HepG2 (cell line): Measurements from ENCODE around the gene IPP. TPM values are rescaled to one million over a fixed set of nuclear protein-coding genes. Genes with fewer than 3 reads are reported as not detected.

Experiments used
- CHCHD3 ChIP-seq: sonication (generic); formaldehyde crosslinking; IDR thresholded peaks from 2 replicates; pipeline ENCODE4 v1.8.0; 2022; ENCODE audit warnings: mild to moderate bottlenecking, missing genetic modification reagents, moderate library complexity
- ELF1 ChIP-seq: sonication (generic); formaldehyde crosslinking; IDR thresholded peaks from 2 replicates; pipeline ENCODE4 v1.4.0; 2020; ENCODE audit warnings: missing genetic modification reagents
- MBNL3 ChIP-seq: fragments of 250-450 bp; sonication (Bioruptor Pico); conservative IDR thresholded peaks from 2 replicates; pipeline ENCODE4 v1.8.0; 2022; ENCODE audit warnings: mild to moderate bottlenecking, inconsistent platforms
- NONO ChIP-seq, 2 experiments: fragments of 450-650 bp in 1 of 2; sonication (generic) in 1 of 2; formaldehyde crosslinking in 1 of 2; IDR thresholded peaks in 1 of 2; conservative IDR thresholded peaks in 1 of 2; 2 replicates each; pipeline versions ENCODE4 v1.6.1 to v1.8.0; 2017 to 2022; ENCODE audit warnings: mild to moderate bottlenecking in 1 of 2, missing genetic modification reagents in 1 of 2, moderate library complexity in 1 of 2
- SCMH1 ChIP-seq: sonication (generic); formaldehyde crosslinking; IDR thresholded peaks from 2 replicates; pipeline ENCODE4 v1.9.0; 2021; ENCODE audit warnings: missing genetic modification reagents, mild to moderate bottlenecking, borderline replicate concordance
- TEAD3 ChIP-seq: optimal IDR thresholded peaks from 2 replicates; pipeline ENCODE3; 2016; ENCODE audit warnings: borderline replicate concordance
- U2AF1 ChIP-seq: fragments of 200-400 bp; formaldehyde crosslinking; optimal IDR thresholded peaks from 2 replicates; pipeline ENCODE3; 2017; ENCODE audit warnings: mild to moderate bottlenecking, low read depth, low read length
- ZBTB25 ChIP-seq: IDR thresholded peaks from 2 replicates; pipeline ENCODE4 v1.6.1; 2018; ENCODE audit warnings: missing genetic modification reagents
- ZBTB37 ChIP-seq: sonication (generic); formaldehyde crosslinking; IDR thresholded peaks from 2 replicates; pipeline ENCODE4 v1.4.0; 2020; ENCODE audit warnings: mild to moderate bottlenecking, missing genetic modification reagents
- ZNF136 ChIP-seq: sonication (generic); formaldehyde crosslinking; IDR thresholded peaks from 2 replicates; pipeline ENCODE4 v1.8.1; 2022; ENCODE audit warnings: low read depth, mild to moderate bottlenecking, moderate library complexity, missing genetic modification reagents
- ZNF274 ChIP-seq: sonication (generic); formaldehyde crosslinking; IDR thresholded peaks from 2 replicates; pipeline ENCODE4 v1.5.1; 2020; ENCODE audit warnings: mild to moderate bottlenecking, missing genetic modification reagents
- ZNF280D ChIP-seq: sonication (generic); formaldehyde crosslinking; IDR thresholded peaks from 2 replicates; pipeline ENCODE4 v1.5.1; 2020; ENCODE audit warnings: mild to moderate bottlenecking, missing genetic modification reagents
- ZNF33A ChIP-seq: sonication (generic); formaldehyde crosslinking; IDR thresholded peaks from 2 replicates; pipeline ENCODE4 v1.5.1; 2020; ENCODE audit warnings: missing genetic modification reagents, mild to moderate bottlenecking, moderate library complexity, borderline replicate concordance
- ZSCAN25 ChIP-seq: sonication (generic); formaldehyde crosslinking; IDR thresholded peaks from 2 replicates; pipeline ENCODE4 v1.8.0; 2022; ENCODE audit warnings: mild to moderate bottlenecking, missing genetic modification reagents
- polyA plus RNA-seq, 8 experiments: library from polyadenylated mRNA; depleted of rRNA in 3 of 8; stranded (reverse) in 7 of 8; unstranded in 1 of 8; fragments of >200 nt; fragmentation: Illumina TruSeq in 4 of 8; extraction: Trizol in 4 of 8; gene quantifications; 2 replicates each; pipeline versions ENCODE4 v1.2.1 to v1.2.3, GENCODE V29; 2011 to 2016; ENCODE audit warnings: low read depth in 4 of 8, missing spikeins in 1 of 8, mixed read lengths in 1 of 8; ENCODE audit not compliant: insufficient read depth in 1 of 8
- total RNA-seq, 5 experiments: library from RNA; depleted of rRNA; stranded (reverse); fragments of >200 nt; fragmentation: Illumina TruSeq; extraction: Trizol; gene quantifications; 2 replicates each; pipeline ENCODE4 v1.2.3, GENCODE V29; 2016; ENCODE audit warnings: low read depth in 1 of 5
- TF ChIP-seq, protein P1 (sequence below): sonication (generic); formaldehyde crosslinking; IDR thresholded peaks from 2 replicates; pipeline ENCODE4 v1.8.0; 2022; ENCODE audit warnings: mild to moderate bottlenecking, missing genetic modification reagents, borderline replicate concordance
- TF ChIP-seq, protein P2 (sequence below): sonication (generic); formaldehyde crosslinking; IDR thresholded peaks from 2 replicates; pipeline ENCODE4 v1.4.0; 2020; ENCODE audit warnings: missing genetic modification reagents

Gene IPP
- total and polyA plus RNA-seq, 2 of the 13 experiments (the other 11 are each of a cell fraction or from before 2014, with no cell fraction given): 3.0 to 9.7 TPM

GRCh38 chr1:45750298-45751038 lies at the start of gene IPP (continued):
- TF ChIP-seq TEAD3 (CRISPR knock-in tag): peak; percentile 72
- TF ChIP-seq, protein P1, sequence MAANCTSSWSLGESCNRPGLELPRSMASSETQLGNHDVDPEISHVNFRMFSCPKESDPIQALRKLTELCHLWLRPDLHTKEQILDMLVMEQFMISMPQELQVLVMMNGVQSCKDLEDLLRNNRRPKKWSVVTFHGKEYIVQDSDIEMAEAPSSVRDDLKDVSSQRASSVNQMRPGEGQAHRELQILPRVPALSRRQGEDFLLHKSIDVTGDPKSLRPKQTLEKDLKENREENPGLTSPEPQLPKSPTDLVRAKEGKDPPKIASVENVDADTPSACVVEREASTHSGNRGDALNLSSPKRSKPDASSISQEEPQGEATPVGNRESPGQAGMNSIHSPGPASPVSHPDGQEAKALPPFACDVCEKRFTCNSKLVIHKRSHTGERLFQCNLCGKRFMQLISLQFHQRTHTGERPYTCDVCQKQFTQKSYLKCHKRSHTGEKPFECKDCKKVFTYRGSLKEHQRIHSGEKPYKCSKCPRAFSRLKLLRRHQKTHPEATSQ (CRISPR knock-in tag): peak; percentile 78
- no peak; the same call in 1 of the 2 replicates for TF ChIP-seq ZNF136 (CRISPR knock-in tag)
- TF ChIP-seq ZNF33A (CRISPR knock-in tag): no peak
- TF ChIP-seq ZBTB37: no peak; the same call in 1 of the 2 replicates
- 0 out of 2 replicates have a peak, but pooled peaks have one; percentile 52 for TF ChIP-seq CHCHD3 (CRISPR knock-in tag)
- TF ChIP-seq, protein P2, sequence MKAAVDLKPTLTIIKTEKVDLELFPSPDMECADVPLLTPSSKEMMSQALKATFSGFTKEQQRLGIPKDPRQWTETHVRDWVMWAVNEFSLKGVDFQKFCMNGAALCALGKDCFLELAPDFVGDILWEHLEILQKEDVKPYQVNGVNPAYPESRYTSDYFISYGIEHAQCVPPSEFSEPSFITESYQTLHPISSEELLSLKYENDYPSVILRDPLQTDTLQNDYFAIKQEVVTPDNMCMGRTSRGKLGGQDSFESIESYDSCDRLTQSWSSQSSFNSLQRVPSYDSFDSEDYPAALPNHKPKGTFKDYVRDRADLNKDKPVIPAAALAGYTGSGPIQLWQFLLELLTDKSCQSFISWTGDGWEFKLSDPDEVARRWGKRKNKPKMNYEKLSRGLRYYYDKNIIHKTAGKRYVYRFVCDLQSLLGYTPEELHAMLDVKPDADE (CRISPR knock-in tag): no peak
- TF ChIP-seq ELF1 (CRISPR knock-in tag): peak; percentile 69; the same call in 1 of the 2 replicates
- no peak for TF ChIP-seq NONO (IDR thresholded peaks at IDR 0.05)
- TF ChIP-seq NONO (CRISPR knock-in tag; conservative IDR thresholded peaks at IDR 0.05): peak; percentile 93
- no peak for TF ChIP-seq MBNL3
- TF ChIP-seq U2AF1: peak; percentile 53
- TF ChIP-seq ZNF280D (CRISPR knock-in tag): peak; percentile 79
- TF ChIP-seq ZSCAN25 (CRISPR knock-in tag): peak; percentile 72; the same call in 1 of the 2 replicates
- no peak; the same call in 1 of the 2 replicates for TF ChIP-seq ZNF274
- TF ChIP-seq SCMH1 (CRISPR knock-in tag): no peak
- peak; percentile 59; the same call in 1 of the 2 replicates for TF ChIP-seq ZBTB25 (CRISPR knock-in tag)
